Osteoblast (primary cell): ENCODE data around the gene MPC2. TPM values are rescaled to one million over a fixed set of nuclear protein-coding genes. Genes with fewer than 3 reads are reported as not detected.

Experiments
- DNase-seq: peaks from one replicate; pipeline ENCODE4 v3.0.0; 2011; ENCODE audit warnings: low spot score, mixed read lengths; ENCODE audit not compliant: insufficient read length; ENCODE audit errors: missing footprints
- H2AFZ ChIP-seq: 2 replicates; pipeline ENCODE4 v1.6.0; 2011; ENCODE audit warnings: mild to moderate bottlenecking, low read length
- H3K27ac ChIP-seq: 2 replicates; pipeline ENCODE4 v1.5.1; 2011; ENCODE audit warnings: mild to moderate bottlenecking, low read depth, low read length, moderate library complexity
- H3K27me3 ChIP-seq: 2 replicates; pipeline ENCODE4 v1.6.0; 2012; ENCODE audit warnings: mild to moderate bottlenecking, control low read depth, inconsistent platforms, low read length, moderate library complexity; ENCODE audit not compliant: insufficient read depth
- H3K36me3 ChIP-seq: 2 replicates; pipeline ENCODE4 v1.5.1; 2011; ENCODE audit warnings: mild to moderate bottlenecking, low read length, control low read depth, moderate library complexity; ENCODE audit not compliant: insufficient read depth
- H3K4me1 ChIP-seq: 2 replicates; pipeline ENCODE4 v1.5.1; 2011; ENCODE audit warnings: mild to moderate bottlenecking, low read length, control low read depth, moderate library complexity; ENCODE audit not compliant: insufficient read depth
- H3K4me2 ChIP-seq: 2 replicates; pipeline ENCODE4 v1.6.0; 2011; ENCODE audit warnings: mild to moderate bottlenecking, low read length; ENCODE audit not compliant: insufficient read depth
- H3K4me3 ChIP-seq: fragments of 200-600 bp; sonication (generic); 3 replicates; pipeline ENCODE4 v1.5.1; 2012; ENCODE audit warnings: mild to moderate bottlenecking, low read length, inconsistent platforms; ENCODE audit not compliant: insufficient read depth
- H3K79me2 ChIP-seq: 2 replicates; pipeline ENCODE4 v1.6.0; 2012; ENCODE audit warnings: mild to moderate bottlenecking, low read length, control low read depth, inconsistent platforms; ENCODE audit not compliant: insufficient read depth
- H3K9me3 ChIP-seq: 2 replicates; pipeline ENCODE4 v1.5.1; 2011; ENCODE audit warnings: low read depth, low read length, control low read depth
- H4K20me1 ChIP-seq: 2 replicates; pipeline ENCODE4 v1.6.0; 2012; ENCODE audit warnings: mild to moderate bottlenecking, low read length, control low read depth; ENCODE audit not compliant: insufficient read depth
- total RNA-seq: library from RNA; depleted of rRNA; stranded (reverse); fragments of >200 nt; gene quantifications from 2 replicates; pipeline ENCODE4 v1.2.3, GENCODE V29; 2012
- TF ChIP-seq, protein P1 (sequence below): IDR thresholded peaks from 2 replicates; pipeline ENCODE4 v1.5.1; 2011; ENCODE audit warnings: mild to moderate bottlenecking, low read depth, low read length, moderate library complexity; ENCODE audit errors: extremely low read depth

Gene MPC2
- total RNA-seq, 1 donor, result 34.7 TPM

DNA sequence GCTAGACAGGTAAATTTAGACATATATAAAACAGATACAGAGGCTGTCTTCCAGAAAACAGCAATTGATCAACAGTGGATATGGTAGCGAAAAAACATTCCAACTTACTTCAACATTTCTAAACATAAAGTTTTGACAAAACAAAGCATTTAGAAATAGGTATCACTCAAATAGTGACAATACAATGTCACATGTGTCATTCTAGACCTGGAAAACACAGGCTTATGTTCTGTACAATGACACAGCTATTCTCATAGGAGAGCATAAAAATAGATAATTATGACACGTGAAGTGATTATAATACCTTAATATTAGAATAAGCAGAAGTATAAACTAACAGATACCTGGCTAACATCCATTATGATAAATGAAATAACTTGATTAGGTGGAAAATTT, 8.4 kb downstream of the MPC2 start:
- TF ChIP-seq, protein P1, sequence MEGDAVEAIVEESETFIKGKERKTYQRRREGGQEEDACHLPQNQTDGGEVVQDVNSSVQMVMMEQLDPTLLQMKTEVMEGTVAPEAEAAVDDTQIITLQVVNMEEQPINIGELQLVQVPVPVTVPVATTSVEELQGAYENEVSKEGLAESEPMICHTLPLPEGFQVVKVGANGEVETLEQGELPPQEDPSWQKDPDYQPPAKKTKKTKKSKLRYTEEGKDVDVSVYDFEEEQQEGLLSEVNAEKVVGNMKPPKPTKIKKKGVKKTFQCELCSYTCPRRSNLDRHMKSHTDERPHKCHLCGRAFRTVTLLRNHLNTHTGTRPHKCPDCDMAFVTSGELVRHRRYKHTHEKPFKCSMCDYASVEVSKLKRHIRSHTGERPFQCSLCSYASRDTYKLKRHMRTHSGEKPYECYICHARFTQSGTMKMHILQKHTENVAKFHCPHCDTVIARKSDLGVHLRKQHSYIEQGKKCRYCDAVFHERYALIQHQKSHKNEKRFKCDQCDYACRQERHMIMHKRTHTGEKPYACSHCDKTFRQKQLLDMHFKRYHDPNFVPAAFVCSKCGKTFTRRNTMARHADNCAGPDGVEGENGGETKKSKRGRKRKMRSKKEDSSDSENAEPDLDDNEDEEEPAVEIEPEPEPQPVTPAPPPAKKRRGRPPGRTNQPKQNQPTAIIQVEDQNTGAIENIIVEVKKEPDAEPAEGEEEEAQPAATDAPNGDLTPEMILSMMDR, result no peak
- H3K9me3 ChIP-seq, result no peaks in the 10 kb centered on the region
- H3K4me2 ChIP-seq, result no peak overlapping the region
- no peaks in the 10 kb centered on the region for H3K36me3 ChIP-seq
- no peak overlapping the region for H3K4me3 ChIP-seq
- no peaks in the 10 kb centered on the region for H3K27me3 ChIP-seq
- no peak overlapping the region for H3K27ac ChIP-seq
- peaks cover 3% of the 10 kb centered on the region for H4K20me1 ChIP-seq
- peaks cover 78% of the 10 kb centered on the region for H3K79me2 ChIP-seq
- H2AFZ ChIP-seq, result no peak overlapping the region
- peak; percentile 44 for DNase-seq
- H3K4me1 ChIP-seq, result no peaks in the 10 kb centered on the region

DNA sequence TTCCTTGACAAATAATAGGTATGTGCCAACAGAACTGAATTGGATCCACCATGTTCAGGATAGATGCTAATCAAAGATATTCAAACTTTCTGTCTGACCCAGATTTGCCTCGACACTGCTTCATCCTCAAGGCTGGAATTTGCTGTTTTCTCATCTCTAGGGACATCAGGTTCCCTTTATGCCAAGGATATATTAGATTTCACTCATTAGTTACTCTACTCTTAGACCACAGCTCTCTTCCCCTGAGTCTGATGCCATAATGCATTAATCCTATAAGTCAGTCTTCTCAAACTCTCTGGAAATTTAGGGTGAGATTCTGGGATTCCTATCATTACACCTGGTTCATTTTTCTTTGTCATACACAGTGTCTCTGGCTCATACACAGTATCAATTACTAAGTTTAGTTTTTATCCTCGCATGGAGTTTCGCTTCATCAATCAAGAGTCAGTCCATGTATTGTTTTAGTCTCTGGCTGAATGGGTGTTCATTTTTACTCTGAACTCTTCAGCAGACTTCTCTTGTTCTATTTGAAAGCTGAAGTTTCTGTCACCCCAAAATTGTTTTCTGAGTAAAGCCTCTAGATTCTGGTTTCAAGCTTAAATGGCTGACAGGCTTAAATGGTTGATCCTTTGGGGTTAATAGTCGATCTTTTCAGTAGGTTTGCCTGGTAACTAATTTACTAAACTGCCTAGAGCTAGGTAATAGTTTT, 9.7 kb downstream of the MPC2 start:
- Histone ChIP-seq H3K36me3 (peaks cover 3% of the 10 kb centered on the region), H3K4me3 (no peak overlapping the region), H3K9me3 (no peaks in the 10 kb centered on the region), H2AFZ (no peak overlapping the region), H3K4me1 (peaks cover 11% of the 10 kb centered on the region), H3K4me2 (no peak overlapping the region), H3K27ac (no peak overlapping the region), H3K79me2 (peaks cover 74% of the 10 kb centered on the region), H4K20me1 (peaks cover 3% of the 10 kb centered on the region), H3K27me3 (no peaks in the 10 kb centered on the region)
- TF ChIP-seq, protein P1, result no peak
- no peak for DNase-seq

DNA sequence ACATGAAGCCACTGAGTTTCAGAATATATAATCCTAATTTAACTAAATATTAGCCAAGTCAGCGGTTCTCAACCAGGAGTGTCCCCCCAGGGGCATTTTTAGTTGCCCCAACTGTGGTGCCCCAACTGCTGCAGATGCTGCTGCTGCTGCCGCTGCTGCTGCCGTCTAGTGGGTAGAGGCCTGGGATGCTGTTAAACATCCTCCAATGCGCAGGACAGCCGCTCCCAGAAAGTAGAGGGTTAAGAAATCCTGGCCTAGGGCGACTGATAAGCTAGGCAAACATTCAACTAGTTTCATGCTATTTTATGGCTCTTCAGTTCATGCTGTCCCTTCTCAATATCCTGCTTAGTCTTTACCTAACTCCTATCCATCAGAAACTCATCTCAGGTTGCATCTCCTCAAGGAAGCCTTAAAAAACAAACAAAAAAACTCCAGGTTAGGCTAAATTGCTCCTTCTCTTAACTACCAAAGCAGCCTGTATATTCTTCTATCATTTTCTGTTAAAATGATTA, 10.3 kb downstream of the MPC2 start:
- Histone ChIP-seq H3K79me2 (peaks cover 73% of the 10 kb centered on the region), H3K4me1 (peaks cover 15% of the 10 kb centered on the region), H3K27ac (no peak overlapping the region), H2AFZ (no peak overlapping the region), H3K4me2 (no peak overlapping the region), H4K20me1 (peaks cover 3% of the 10 kb centered on the region), H3K9me3 (no peaks in the 10 kb centered on the region), H3K27me3 (no peaks in the 10 kb centered on the region), H3K4me3 (no peak overlapping the region), H3K36me3 (peaks cover 3% of the 10 kb centered on the region)
- DNase-seq, result no peak
- TF ChIP-seq, protein P1, result no peak

DNA sequence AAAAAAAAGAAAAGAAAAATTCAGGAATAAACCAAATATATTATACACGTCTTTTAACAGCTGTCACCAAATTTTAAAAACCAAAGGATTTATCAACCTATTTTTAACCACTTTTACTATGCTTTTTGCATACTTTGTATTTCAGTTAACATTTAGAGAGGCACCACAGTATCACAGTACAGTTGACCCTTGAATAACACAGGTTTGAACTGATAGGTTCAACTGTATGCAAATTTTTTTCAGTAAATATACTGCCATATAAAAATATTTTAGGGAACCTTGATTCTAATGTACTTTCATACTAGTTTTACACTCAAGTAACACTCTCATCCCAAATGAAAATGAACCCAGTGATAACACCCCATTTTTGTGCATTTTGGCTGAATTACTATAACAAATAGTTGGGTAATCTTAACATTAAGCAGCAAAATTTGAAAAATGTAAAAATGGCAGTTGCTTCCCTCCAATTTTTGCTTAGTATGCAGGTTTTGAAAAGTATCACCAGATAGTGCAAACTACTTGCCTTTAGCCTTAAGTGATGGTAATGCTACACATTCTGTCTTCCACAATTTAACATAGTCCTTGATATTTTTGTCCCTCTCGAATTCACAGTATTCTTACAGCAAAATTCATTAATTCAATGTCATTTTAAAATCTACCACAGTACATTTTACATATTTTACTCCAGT, 12.2 kb downstream of the MPC2 start:
- peaks cover 62% of the 10 kb centered on the region for H3K79me2 ChIP-seq
- H3K27me3 ChIP-seq, result no peaks in the 10 kb centered on the region
- H3K36me3 ChIP-seq, result peaks cover 3% of the 10 kb centered on the region
- H3K4me1 ChIP-seq, result peaks cover 15% of the 10 kb centered on the region
- H3K4me2 ChIP-seq, result no peak overlapping the region
- no peak overlapping the region for H3K4me3 ChIP-seq
- H4K20me1 ChIP-seq, result peaks cover 3% of the 10 kb centered on the region
- no peak overlapping the region for H3K27ac ChIP-seq
- no peak overlapping the region for H2AFZ ChIP-seq
- TF ChIP-seq, protein P1, result no peak
- DNase-seq, result no peak
- no peaks in the 10 kb centered on the region for H3K9me3 ChIP-seq
